Body of pancreas (tissue), 4 donors: ENCODE data around the gene MRPL14.

Experiments
- POLR2A ChIP-seq, 3 donors: fragments of 450-650 bp; IDR thresholded peaks; one replicate each; pipeline ENCODE4 v1.6.1; 2016; ENCODE audit warnings: antibody characterized with exemption in 3 of 3, mild to moderate bottlenecking in 2 of 3
- TF ChIP-seq, protein P1 (sequence below), 7 experiments: fragments of 450-650 bp in 4 of 7; fragments of 200-600 bp in 3 of 7; sonication (generic) in 3 of 7; IDR thresholded peaks; one replicate each; pipeline ENCODE4 v1.5.1; 2016 to 2019; ENCODE audit warnings: antibody characterized with exemption in 7 of 7

DNA sequence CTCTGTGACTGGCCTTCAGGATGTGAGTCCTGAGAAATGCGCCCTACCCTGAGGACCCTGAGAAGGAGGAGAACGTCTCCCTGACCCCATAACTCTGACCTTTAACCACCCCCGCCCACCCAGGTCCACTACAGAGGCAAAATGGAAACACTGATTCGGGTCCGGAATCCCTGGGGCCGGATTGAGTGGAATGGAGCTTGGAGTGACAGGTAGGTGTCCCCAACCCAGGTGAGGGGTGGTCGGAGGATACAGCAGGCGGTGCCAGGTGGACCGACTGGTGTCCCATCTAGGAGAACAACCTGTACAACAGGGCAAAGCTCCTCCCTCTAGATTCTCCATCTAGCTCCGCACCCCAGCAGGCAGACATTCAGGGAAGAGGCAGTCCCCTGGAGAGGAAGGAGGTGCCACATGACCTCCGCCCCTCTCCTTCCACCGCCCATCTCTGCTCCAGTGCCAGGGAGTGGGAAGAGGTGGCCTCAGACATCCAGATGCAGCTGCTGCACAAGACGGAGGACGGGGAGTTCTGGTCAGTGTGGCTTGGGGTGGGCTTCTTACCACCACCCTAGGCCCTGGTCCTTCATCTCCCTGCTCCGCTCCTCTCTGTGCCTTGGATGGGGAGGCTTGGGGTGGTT lies 49.0 kb upstream of the MRPL14 start:
- TF ChIP-seq POLR2A (IDR thresholded peaks at IDR 0.05): no peak
- TF ChIP-seq, protein P1, sequence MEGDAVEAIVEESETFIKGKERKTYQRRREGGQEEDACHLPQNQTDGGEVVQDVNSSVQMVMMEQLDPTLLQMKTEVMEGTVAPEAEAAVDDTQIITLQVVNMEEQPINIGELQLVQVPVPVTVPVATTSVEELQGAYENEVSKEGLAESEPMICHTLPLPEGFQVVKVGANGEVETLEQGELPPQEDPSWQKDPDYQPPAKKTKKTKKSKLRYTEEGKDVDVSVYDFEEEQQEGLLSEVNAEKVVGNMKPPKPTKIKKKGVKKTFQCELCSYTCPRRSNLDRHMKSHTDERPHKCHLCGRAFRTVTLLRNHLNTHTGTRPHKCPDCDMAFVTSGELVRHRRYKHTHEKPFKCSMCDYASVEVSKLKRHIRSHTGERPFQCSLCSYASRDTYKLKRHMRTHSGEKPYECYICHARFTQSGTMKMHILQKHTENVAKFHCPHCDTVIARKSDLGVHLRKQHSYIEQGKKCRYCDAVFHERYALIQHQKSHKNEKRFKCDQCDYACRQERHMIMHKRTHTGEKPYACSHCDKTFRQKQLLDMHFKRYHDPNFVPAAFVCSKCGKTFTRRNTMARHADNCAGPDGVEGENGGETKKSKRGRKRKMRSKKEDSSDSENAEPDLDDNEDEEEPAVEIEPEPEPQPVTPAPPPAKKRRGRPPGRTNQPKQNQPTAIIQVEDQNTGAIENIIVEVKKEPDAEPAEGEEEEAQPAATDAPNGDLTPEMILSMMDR (IDR thresholded peaks at IDR 0.05): no peak
